Heart left ventricle (tissue), 16 donors: ENCODE results near the gene CENATAC. TPM values are rescaled to one million over a fixed set of nuclear protein-coding genes. Genes with fewer than 3 reads are reported as not detected.
"Not testable (repeated sequence)": the region's sequence is repeated elsewhere in the genome, so short reads cannot be mapped to it uniquely, and the experiment has no call there.

Experiments
- ATAC-seq, 4 donors: fragments of 200-7000 bp; cut with Tn5 transposase; one replicate each; pipeline ENCODE4 v1.9.1; 2020 to 2022; ENCODE audit warnings: moderate library complexity in 4 of 4, mild to moderate bottlenecking in 3 of 4, moderate number of reproducible peaks in 1 of 4
- DNase-seq, 5 donors: peaks; one replicate each; pipeline ENCODE4 v3.0.0-alpha.2; 2020
- H3K27ac ChIP-seq, 12 donors: fragments of 200-600 bp; sonication (generic) in 4 of 12; one replicate each; pipeline versions ENCODE4 v1.5.0 to v1.8.0; 2016 to 2022; ENCODE audit warnings: mild to moderate bottlenecking in 2 of 12
- H3K27me3 ChIP-seq, 9 donors: fragments of 200-600 bp; sonication (generic) in 2 of 9; one replicate each; pipeline versions ENCODE4 v1.5.1 to v1.8.0; 2016 to 2022; ENCODE audit warnings: mild to moderate bottlenecking in 3 of 9
- H3K36me3 ChIP-seq, 9 donors: fragments of 200-600 bp; sonication (generic) in 2 of 9; one replicate each; pipeline versions ENCODE4 v1.5.0 to v1.8.0; 2018 to 2022; ENCODE audit warnings: mild to moderate bottlenecking in 2 of 9
- H3K4me1 ChIP-seq, 12 donors: fragments of 200-600 bp; sonication (generic) in 4 of 12; one replicate each; pipeline versions ENCODE4 v1.5.0 to v1.8.0; 2016 to 2022; ENCODE audit warnings: mild to moderate bottlenecking in 3 of 12
- H3K4me3 ChIP-seq, 12 donors: fragments of 200-600 bp; sonication (generic) in 4 of 12; one replicate each; pipeline versions ENCODE4 v1.5.0 to v1.8.0; 2017 to 2022; ENCODE audit warnings: mild to moderate bottlenecking in 9 of 12, moderate library complexity in 4 of 12
- H3K9me3 ChIP-seq, 12 donors: fragments of 200-600 bp; sonication (generic) in 4 of 12; one replicate each; pipeline versions ENCODE4 v1.5.0 to v1.8.0; 2016 to 2022; ENCODE audit warnings: mild to moderate bottlenecking in 1 of 12
- CTCF ChIP-seq, 12 donors: fragments of 200-600 bp; sonication (generic) in 4 of 12; IDR thresholded peaks; one replicate each; pipeline versions ENCODE4 v1.5.0 to v1.8.0; 2018 to 2022; ENCODE audit warnings: antibody characterized with exemption in 12 of 12, mild to moderate bottlenecking in 5 of 12
- POLR2A ChIP-seq, 2 donors: fragments of 450-650 bp; IDR thresholded peaks; one replicate each; pipeline ENCODE4 v1.6.1; 2017; ENCODE audit warnings: antibody characterized with exemption in 2 of 2, mild to moderate bottlenecking in 2 of 2, moderate library complexity in 2 of 2
- WGBS, 4 donors: extraction: QIAGEN DNeasy Blood & Tissue Kit in 2 of 4; methylation state at CpG; one replicate each; pipeline versions ENCODE4 v1.1.5 to v1.1.7; 2013 to 2018; 5-methylcytosine and 5-hydroxymethylcytosine counted together
- intact Hi-C, 10 donors: fragments of 100-400 bp; cut with DNase I; formaldehyde crosslinking; loops; one replicate each; pipeline versions ENCODE4 v1.11.1 to v1.14.2; 2022
- polyA plus RNA-seq, 2 donors: library from polyadenylated mRNA; stranded (reverse); fragments of 200-250 nt; gene quantifications; one replicate each; pipeline ENCODE4 v1.2.3, GENCODE V29; 2013
- total RNA-seq, 9 donors: library from RNA; depleted of rRNA in 2 of 9; stranded (reverse); fragments of >200 nt in 2 of 9; fragmentation: NEBNext Ultra II Directional in 3 of 9; extraction: Animal tissue kit (Norgen Biotek cat#: 25700) in 3 of 9; gene quantifications; one replicate each; pipeline versions ENCODE4 v1.1.0 to v1.2.4, GENCODE V29; 2016 to 2023
- donor health status: ischemic (EF 13 %, LVEDD 7.1; RV severe dilation, severe dysfunction).
- donor health status: healthy with polysubstance abuse.
- donor health status: DM: no; HTN: yes; CAD: no.
- donor health status: DM: no; HTN: no; CAD: no.
- donor health status: ischemic (EF 25% LVEDD 6.9; RV normal size, moderate dysfunction).
- donor health status: ischemic (EF 25% LVEDD 5.7; RV mildly dilated, moderate dysfunction).
- donor health status: healthy.
- donor health status: DM: yes; HTN: yes; CAD: no.
- donor health status: ischemic (EF 35%, LVEDD 5.7; RV mildly dilated, moderate dysfunction).
- donor health status: nonischemic (EF 11% LVEDD 7.7; RV severe dilation, severe dysfunction).
- donor health status: DM: yes; HTN: yes; CAD: no.
- donor health status: PGD.
- donor health status: ischemic (EF 29% LVEDD 5.4; RV normal size, mild dysfunction).
- donor health status: nonischemic (EF 23%, LVEDD 6.1; RV moderate dilation, normal function).

The CENATAC gene
- total and polyA plus RNA-seq, 11 donors = 7.9 to 27.3 (median 11.7) TPM

DNA sequence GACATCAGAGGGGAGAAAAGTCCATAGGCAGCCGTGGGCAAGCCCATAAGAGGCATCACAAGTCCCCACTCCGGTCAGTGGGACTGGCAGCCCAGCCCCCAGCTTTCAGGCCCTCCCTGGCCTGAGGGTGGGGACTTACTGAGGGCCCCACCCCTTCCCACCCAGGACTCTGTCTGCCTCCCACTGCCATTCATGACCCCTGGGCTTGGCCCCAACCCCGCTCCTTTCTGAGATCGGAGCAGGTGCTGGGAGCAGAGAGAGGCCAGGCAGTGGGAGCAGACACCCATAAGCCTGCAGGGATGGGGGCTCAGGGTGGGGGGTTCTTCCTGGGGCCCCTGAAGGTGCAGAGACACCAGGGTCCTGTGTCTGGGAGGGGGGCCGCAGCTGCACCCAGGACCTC is 36.7 kb upstream of the CENATAC start:
- DNase-seq = no peak

GRCh38 chr11:118961591-118961990 is 36.3 kb upstream of the CENATAC start:
- Histone ChIP-seq H3K9me3 (no peaks in the 10 kb centered on the region), H3K4me3 (no peak overlapping the region), H3K4me1 (peaks cover 0 to 2% (median 0%) of the 10 kb centered on the region in 12 donors), H3K27ac (no peak overlapping the region), H3K36me3 (no peaks in the 10 kb centered on the region), H3K27me3 (no peaks in the 10 kb centered on the region)
- no peak for ATAC-seq
- DNase-seq = no peak
- WGBS, 4 donors = 50 to 54% (median 53%) methylated on average over 6 to 11 of the region's 11 CpGs
- TF ChIP-seq CTCF (IDR thresholded peaks at IDR 0.05) (no peak), POLR2A (IDR thresholded peaks at IDR 0.05) (no peak)
- intact Hi-C loops = no loop called here

More for the DNA sequence above, 36.7 kb upstream of the CENATAC start:
- Histone ChIP-seq H3K36me3 (no peaks in the 10 kb centered on the region), H3K4me1 (peaks cover 0 to 6% (median 0%) of the 10 kb centered on the region in 12 donors), H3K27ac (no peak overlapping the region), H3K9me3 (no peaks in the 10 kb centered on the region), H3K4me3 (no peak overlapping the region), H3K27me3 (no peaks in the 10 kb centered on the region)
- TF ChIP-seq POLR2A (IDR thresholded peaks at IDR 0.05) = no peak
- TF ChIP-seq CTCF (IDR thresholded peaks at IDR 0.05) = no peak
- WGBS, 4 donors = 75 to 81% (median 79%) methylated on average over 4 to 5 of the region's 5 CpGs
- intact Hi-C loops = no loop called here
- ATAC-seq = no peak

DNA sequence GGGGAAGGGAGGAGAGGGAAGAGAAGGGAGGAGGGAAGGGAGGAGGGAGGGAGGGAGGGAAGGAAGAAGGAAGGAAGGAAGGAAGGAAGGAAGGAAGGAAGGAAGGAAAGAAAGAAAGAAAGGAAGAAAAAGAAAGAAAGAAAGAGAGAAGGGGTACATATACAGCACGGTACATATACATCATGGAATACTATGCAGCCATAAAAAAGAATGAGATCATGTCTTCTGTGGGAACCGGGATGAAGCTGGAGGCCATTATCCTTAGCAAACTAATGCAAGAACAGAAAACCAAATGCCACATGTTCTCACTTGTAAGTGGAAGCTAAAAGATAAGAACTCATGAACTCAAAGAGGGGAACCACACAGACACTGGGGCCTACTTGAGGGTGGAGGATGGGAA is 28.4 kb upstream of the CENATAC start:
- H3K4me1 ChIP-seq, DNase-seq, ATAC-seq, H3K9me3 ChIP-seq, intact Hi-C loops, H3K27ac ChIP-seq, H3K4me3 ChIP-seq, H3K36me3 ChIP-seq: not testable (repeated sequence)
- WGBS, 4 donors = 91 to 95% (median 93%) methylated on average over 2 of the region's 2 CpGs
- H3K27me3 ChIP-seq = peaks cover 0 to 24% (median 6%) of the 10 kb centered on the region in 9 donors

DNA sequence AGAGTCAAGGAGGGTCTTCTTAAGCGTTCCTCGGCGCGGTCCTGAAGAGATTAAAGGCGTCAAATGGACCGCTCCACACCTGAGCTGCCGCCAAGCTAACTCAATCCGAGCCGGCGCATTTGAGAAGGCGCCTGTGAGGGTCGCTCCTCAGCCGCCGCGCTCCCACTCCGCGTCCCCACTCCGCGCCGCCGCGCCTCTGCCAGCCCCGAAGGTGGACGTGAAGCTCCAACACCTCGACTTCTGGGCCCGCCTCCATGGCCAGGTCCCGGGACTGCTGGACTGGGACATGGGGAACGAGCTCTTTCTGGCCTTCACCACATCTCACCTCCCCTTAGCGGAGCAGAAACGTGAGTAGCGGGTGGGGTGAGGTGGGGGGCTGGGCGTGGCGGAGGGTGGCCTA is 26.3 kb upstream of the CENATAC start, which contains the start of gene FOXR1:
TSS of gene FOXR1 (plus strand) at position 116 of the 400 bp plus-strand sequence. CDS start at position 287, 171 bp downstream.
- DNase-seq (no peak), ATAC-seq (no peak)
- H3K9me3 ChIP-seq = no peaks in the 10 kb centered on the region
- H3K27ac ChIP-seq = no peak within 1 kb of the TSS
- intact Hi-C loops = no loop called here
- H3K4me1 ChIP-seq = no peaks in the 10 kb centered on the region
- WGBS, 4 donors = 30 to 54% (median 37%) methylated on average over 24 to 33 of the region's 33 CpGs
- H3K36me3 ChIP-seq = no peaks in the 10 kb centered on the region
- no peak for TF ChIP-seq POLR2A (IDR thresholded peaks at IDR 0.05)
- TF ChIP-seq CTCF (IDR thresholded peaks at IDR 0.05) = no peak
- H3K4me3 ChIP-seq = no peak within 1 kb of the TSS
- peaks cover 0 to 24% (median 6%) of the 10 kb centered on the region in 9 donors for H3K27me3 ChIP-seq

GRCh38 chr11:118973985-118974384 is 24.0 kb upstream of the CENATAC start:
- Histone ChIP-seq H3K9me3 (no peaks in the 10 kb centered on the region), H3K27me3 (peaks cover 0 to 24% (median 6%) of the 10 kb centered on the region in 9 donors), H3K4me3 (no peak overlapping the region), H3K4me1 (no peaks in the 10 kb centered on the region), H3K27ac (no peak overlapping the region), H3K36me3 (no peaks in the 10 kb centered on the region)
- TF ChIP-seq CTCF (IDR thresholded peaks at IDR 0.05) (no peak), POLR2A (IDR thresholded peaks at IDR 0.05) (no peak)
- intact Hi-C loops = no loop called here
- WGBS, 4 donors = 78 to 97% (median 93%) methylated on average over 2 of the region's 2 CpGs
- ATAC-seq = no peak
- DNase-seq = no peak
